Right atrium auricular region (tissue), 2 donors: ENCODE results near the gene PLPP4. TPM values are rescaled to one million over a fixed set of nuclear protein-coding genes. Genes with fewer than 3 reads are reported as not detected.

Experiments
- DNase-seq: peaks from one replicate; pipeline ENCODE4 v3.0.0-alpha.2; 2019; ENCODE audit warnings: low spot score
- H3K27ac ChIP-seq, 2 donors: fragments of 200-600 bp; sonication (generic); 1 replicate in 1 of 2; 2 replicates in 1 of 2; pipeline ENCODE4 v1.5.1; 2016 to 2019
- H3K27me3 ChIP-seq, 2 donors: fragments of 200-600 bp; sonication (generic); one replicate each; pipeline versions ENCODE4 v1.5.1 to v1.6.0; 2017 to 2019
- H3K36me3 ChIP-seq: fragments of 200-600 bp; sonication (generic); one replicate; pipeline ENCODE4 v1.5.1; 2016
- H3K4me1 ChIP-seq, 2 donors: fragments of 200-600 bp; sonication (generic); one replicate each; pipeline versions ENCODE4 v1.5.1 to v1.6.0; 2017 to 2019
- H3K4me3 ChIP-seq, 2 donors: fragments of 200-600 bp; sonication (generic); 1 replicate in 1 of 2; 2 replicates in 1 of 2; pipeline ENCODE4 v1.5.1; 2017 to 2019; ENCODE audit warnings: mild to moderate bottlenecking in 1 of 2, moderate library complexity in 1 of 2
- H3K9me3 ChIP-seq, 2 donors: fragments of 200-600 bp; sonication (generic); one replicate each; pipeline ENCODE4 v1.5.1; 2019
- total RNA-seq, 2 donors: library from RNA; depleted of rRNA; stranded (reverse); fragments of >200 nt; gene quantifications; one replicate each; pipeline ENCODE4 v1.1.0, GENCODE V29; 2016
- TF ChIP-seq, protein P1 (sequence below), 2 donors: fragments of 200-600 bp; sonication (generic); IDR thresholded peaks; one replicate each; pipeline ENCODE4 v1.5.1; 2019; ENCODE audit warnings: antibody characterized with exemption in 2 of 2

Gene PLPP4
- total RNA-seq, 2 donors from 2014 or later = not detected

- TF ChIP-seq, protein P1, sequence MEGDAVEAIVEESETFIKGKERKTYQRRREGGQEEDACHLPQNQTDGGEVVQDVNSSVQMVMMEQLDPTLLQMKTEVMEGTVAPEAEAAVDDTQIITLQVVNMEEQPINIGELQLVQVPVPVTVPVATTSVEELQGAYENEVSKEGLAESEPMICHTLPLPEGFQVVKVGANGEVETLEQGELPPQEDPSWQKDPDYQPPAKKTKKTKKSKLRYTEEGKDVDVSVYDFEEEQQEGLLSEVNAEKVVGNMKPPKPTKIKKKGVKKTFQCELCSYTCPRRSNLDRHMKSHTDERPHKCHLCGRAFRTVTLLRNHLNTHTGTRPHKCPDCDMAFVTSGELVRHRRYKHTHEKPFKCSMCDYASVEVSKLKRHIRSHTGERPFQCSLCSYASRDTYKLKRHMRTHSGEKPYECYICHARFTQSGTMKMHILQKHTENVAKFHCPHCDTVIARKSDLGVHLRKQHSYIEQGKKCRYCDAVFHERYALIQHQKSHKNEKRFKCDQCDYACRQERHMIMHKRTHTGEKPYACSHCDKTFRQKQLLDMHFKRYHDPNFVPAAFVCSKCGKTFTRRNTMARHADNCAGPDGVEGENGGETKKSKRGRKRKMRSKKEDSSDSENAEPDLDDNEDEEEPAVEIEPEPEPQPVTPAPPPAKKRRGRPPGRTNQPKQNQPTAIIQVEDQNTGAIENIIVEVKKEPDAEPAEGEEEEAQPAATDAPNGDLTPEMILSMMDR (IDR thresholded peaks at IDR 0.05) = no peak
- no peaks in the 10 kb centered on the region for H3K9me3 ChIP-seq
- H3K4me3 ChIP-seq = no peak overlapping the region
- no peaks in the 10 kb centered on the region for H3K27me3 ChIP-seq
- no peaks in the 10 kb centered on the region for H3K4me1 ChIP-seq
- no peak overlapping the region for H3K27ac ChIP-seq
- no peaks in the 10 kb centered on the region for H3K36me3 ChIP-seq
- DNase-seq = no peak
These were observed 113.4 kb downstream of the PLPP4 start for GRCh38 chr10:120570418-120570817.

GRCh38 chr10:120571266-120571665 is 114.2 kb downstream of the PLPP4 start:
- H3K27ac ChIP-seq = no peak overlapping the region
- H3K4me3 ChIP-seq = no peak overlapping the region
- H3K4me1 ChIP-seq = no peaks in the 10 kb centered on the region
- DNase-seq = no peak
- H3K36me3 ChIP-seq = no peaks in the 10 kb centered on the region
- H3K9me3 ChIP-seq = no peaks in the 10 kb centered on the region
- TF ChIP-seq, protein P1 (IDR thresholded peaks at IDR 0.05) = no peak
- no peaks in the 10 kb centered on the region for H3K27me3 ChIP-seq

GRCh38 chr10:120572307-120572706 is 115.3 kb downstream of the PLPP4 start:
- H3K9me3 ChIP-seq = no peaks in the 10 kb centered on the region
- H3K4me3 ChIP-seq = no peak overlapping the region
- TF ChIP-seq, protein P1 (IDR thresholded peaks at IDR 0.05) = no peak
- no peak overlapping the region for H3K27ac ChIP-seq
- H3K27me3 ChIP-seq = no peaks in the 10 kb centered on the region
- no peak for DNase-seq
- H3K4me1 ChIP-seq = no peaks in the 10 kb centered on the region
- H3K36me3 ChIP-seq = no peaks in the 10 kb centered on the region

DNA sequence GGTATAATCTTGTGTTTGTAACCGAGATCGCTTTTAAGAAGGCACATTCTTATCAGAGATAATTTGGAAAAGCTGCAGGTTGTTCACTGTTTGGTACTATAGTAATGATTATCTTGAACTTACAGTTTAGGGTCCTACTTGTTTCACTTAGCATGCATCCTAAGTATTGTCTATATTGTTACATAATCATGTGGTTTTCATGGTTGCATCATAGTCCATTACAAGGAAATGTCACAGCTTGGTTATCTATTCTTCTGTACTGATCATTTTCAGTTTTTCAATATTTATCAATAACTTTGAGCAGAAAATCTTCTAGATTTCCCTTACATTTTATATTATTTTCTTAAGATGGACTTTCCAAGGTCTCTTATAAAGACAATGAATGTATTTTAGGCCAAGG is 116.3 kb downstream of the PLPP4 start:
- H3K9me3 ChIP-seq = no peaks in the 10 kb centered on the region
- TF ChIP-seq, protein P1 (IDR thresholded peaks at IDR 0.05) = no peak

GRCh38 chr10:120574981-120575380 is 118.0 kb downstream of the PLPP4 start:
- H3K4me1 ChIP-seq = no peaks in the 10 kb centered on the region
- H3K27ac ChIP-seq = no peak overlapping the region
- H3K27me3 ChIP-seq = no peaks in the 10 kb centered on the region
- H3K4me3 ChIP-seq = no peak overlapping the region
- H3K36me3 ChIP-seq = no peaks in the 10 kb centered on the region
- DNase-seq = no peak
- H3K9me3 ChIP-seq = no peaks in the 10 kb centered on the region
- TF ChIP-seq, protein P1 (IDR thresholded peaks at IDR 0.05) = no peak

More for the DNA sequence above, 116.3 kb downstream of the PLPP4 start:
- Histone ChIP-seq H3K4me1 (no peaks in the 10 kb centered on the region), H3K36me3 (no peaks in the 10 kb centered on the region), H3K27me3 (no peaks in the 10 kb centered on the region), H3K4me3 (no peak overlapping the region), H3K27ac (no peak overlapping the region)
- no peak for DNase-seq

DNA sequence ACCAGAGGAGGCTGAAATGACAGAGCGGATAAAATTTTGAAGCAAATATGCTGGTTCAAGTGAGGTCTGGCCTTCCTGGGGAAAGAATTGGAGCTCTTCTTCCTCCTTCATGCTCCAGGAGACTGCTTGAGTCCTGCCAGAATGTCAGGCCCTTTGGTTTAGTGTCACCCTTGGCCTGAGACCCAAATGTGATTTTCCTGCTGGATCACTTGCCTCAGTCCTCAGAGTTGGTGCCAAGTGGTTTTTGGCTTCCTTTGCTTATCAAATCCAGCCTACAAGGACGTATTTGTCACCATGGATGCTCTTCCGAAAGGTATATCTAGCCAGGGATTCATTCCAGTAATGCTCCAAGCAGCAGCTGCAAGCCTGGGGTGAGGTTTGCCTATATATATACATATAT is 118.4 kb downstream of the PLPP4 start:
- Histone ChIP-seq H3K9me3 (no peaks in the 10 kb centered on the region), H3K4me1 (no peaks in the 10 kb centered on the region), H3K27ac (no peak overlapping the region), H3K4me3 (no peak overlapping the region), H3K27me3 (no peaks in the 10 kb centered on the region), H3K36me3 (no peaks in the 10 kb centered on the region)
- DNase-seq = no peak
- TF ChIP-seq, protein P1 (IDR thresholded peaks at IDR 0.05) = no peak
